NCI-H2227 treated with DMSO at 0.1 percent for 48 hours (cell line): ENCODE data around the gene ALPP.
A peak's percentile ranks its signal among the peaks of the same experiment; 100 is the strongest.
"Not testable (repeated sequence)": the region's sequence is repeated elsewhere in the genome, so short reads cannot be mapped to it uniquely, and the experiment has no call there.

Experiments used
- DNase-seq: peaks from one replicate; lab custom pipeline; 2025; lab: John Stamatoyannopoulos, UW

The ALPP gene

GRCh38 chr2:232406556-232407310, 28.2 kb downstream of the ALPP start, which contains the start of gene ALPG:
Gene ALPG, plus strand, starts transcription at chr2:232406844. Its CDS starts 51 bp downstream, at chr2:232406895.
- DNase-seq: no peak

- not testable (repeated sequence) for DNase-seq
These were observed 29.0 kb downstream of the ALPP start for GRCh38 chr2:232407428-232408150.

- DNase-seq: not testable (repeated sequence)
These were observed 29.7 kb downstream of the ALPP start for GRCh38 chr2:232408269-232408668.

- not testable (repeated sequence) for DNase-seq
These were observed 31.1 kb downstream of the ALPP start for GRCh38 chr2:232409617-232410016.

- no peak for DNase-seq
These were observed 31.8 kb downstream of the ALPP start for GRCh38 chr2:232410238-232410900.

GRCh38 chr2:232411901-232412629, 33.5 kb downstream of the ALPP start:
- DNase-seq: no peak

- DNase-seq: no peak
These were observed 34.4 kb downstream of the ALPP start for GRCh38 chr2:232412986-232413385.

GRCh38 chr2:232415138-232415690, 36.7 kb downstream of the ALPP start:
- no peak for DNase-seq

GRCh38 chr2:232415736-232416520, 37.4 kb downstream of the ALPP start:
- no peak for DNase-seq

GRCh38 chr2:232416521-232417470, 38.2 kb downstream of the ALPP start:
- no peak for DNase-seq

GRCh38 chr2:232417489-232417888, 38.9 kb downstream of the ALPP start:
- DNase-seq: no peak

- no peak for DNase-seq
These were observed 39.5 kb downstream of the ALPP start for GRCh38 chr2:232418056-232418455.

- DNase-seq: peak; percentile 45
These were observed 40.1 kb downstream of the ALPP start for GRCh38 chr2:232418466-232419244.

GRCh38 chr2:232419245-232420072, 40.9 kb downstream of the ALPP start:
- no peak for DNase-seq

GRCh38 chr2:232420073-232420454, 41.5 kb downstream of the ALPP start:
- DNase-seq: no peak

- DNase-seq: no peak
These were observed 42.1 kb downstream of the ALPP start for GRCh38 chr2:232420463-232421188.

GRCh38 chr2:232421189-232421785, 42.7 kb downstream of the ALPP start:
- DNase-seq: no peak
